ENCODE measurements around the gene C7. TPM values are rescaled to one million over a fixed set of nuclear protein-coding genes. Genes with fewer than 3 reads are reported as not detected.
"Not testable (repeated sequence)": the region's sequence is repeated elsewhere in the genome, so short reads cannot be mapped to it uniquely, and the experiment has no call there.

Gene C7
- total and polyA plus RNA-seq, 9 donors = 0.80 to 15.7 (median 1.5) TPM

DNA sequence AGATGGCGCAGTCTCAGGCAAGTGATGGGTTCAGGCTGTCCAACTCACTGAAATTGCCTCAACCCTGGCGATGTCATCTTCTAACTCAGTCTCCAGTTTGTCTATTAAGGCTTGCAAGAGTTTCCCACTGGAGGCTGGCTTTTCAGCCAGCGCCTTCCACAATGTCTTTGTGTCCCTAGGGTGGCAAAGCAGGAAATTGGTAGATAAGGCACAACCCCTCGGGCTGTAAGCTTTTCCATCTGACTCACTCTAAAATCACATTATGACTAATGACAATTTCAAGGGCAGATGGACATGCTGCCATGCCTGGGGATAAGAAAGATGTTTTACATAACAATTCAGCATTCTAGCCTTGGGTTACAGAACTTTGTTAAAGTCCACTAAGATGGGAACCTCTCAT lies 99.9 kb downstream of the C7 start:
- 72% methylated on average over 4 of the region's 4 CpGs for WGBS (ENCODE audit: insufficient coverage)
- Histone ChIP-seq H3K4me1 (ENCODE audit: control insufficient read depth, insufficient read depth, low read length) (no peaks in the 10 kb centered on the region), H3K36me3 (ENCODE audit: control insufficient read depth, insufficient read depth, low read length) (no peaks in the 10 kb centered on the region), H3K27me3 (ENCODE audit: control insufficient read depth, insufficient read depth, low read length) (no peaks in the 10 kb centered on the region), H3K9me3 (replicated peaks; ENCODE audit: control insufficient read depth, low read depth, low read length) (no peaks in the 10 kb centered on the region), H3K27ac (ENCODE audit: low read length) (no peak overlapping the region), H3K4me3 (ENCODE audit: low read length) (no peak overlapping the region)
- DNase-seq = no peak

GRCh38 chr5:41010572-41010971 lies 101.3 kb downstream of the C7 start:
- 94% methylated on average over 5 of the region's 6 CpGs for WGBS (ENCODE audit: insufficient coverage)

DNA sequence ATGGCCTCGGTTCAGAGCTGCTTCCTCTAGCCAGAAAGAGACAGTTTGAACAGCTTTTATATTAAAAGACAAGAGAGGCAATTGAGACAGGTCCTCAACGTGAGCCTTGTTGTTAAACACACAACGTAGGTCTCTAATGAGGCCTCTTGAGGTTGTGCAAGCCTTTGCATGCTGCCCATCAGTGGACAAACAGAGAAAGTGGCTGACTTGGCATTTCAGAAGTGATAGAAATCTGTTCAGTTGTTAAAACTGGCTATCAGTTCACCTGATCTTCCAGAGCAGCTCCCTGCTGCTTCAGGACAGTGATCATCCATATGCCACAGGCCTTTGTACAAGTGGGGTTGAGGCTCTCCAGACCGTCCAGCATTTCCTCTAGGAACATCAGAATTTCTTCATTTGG lies 103.0 kb downstream of the C7 start:
- H3K4me1 ChIP-seq (ENCODE audit: control insufficient read depth, insufficient read depth, low read length) = no peaks in the 10 kb centered on the region
- no peaks in the 10 kb centered on the region for H3K27me3 ChIP-seq (ENCODE audit: control insufficient read depth, insufficient read depth, low read length)
- no peak overlapping the region for H3K4me3 ChIP-seq (ENCODE audit: low read length)
- no peaks in the 10 kb centered on the region for H3K9me3 ChIP-seq (replicated peaks; ENCODE audit: control insufficient read depth, low read depth, low read length)
- H3K27ac ChIP-seq (ENCODE audit: low read length) = no peak overlapping the region
- H3K36me3 ChIP-seq (ENCODE audit: control insufficient read depth, insufficient read depth, low read length) = no peaks in the 10 kb centered on the region
- DNase-seq = no peak
- WGBS (ENCODE audit: insufficient coverage) = 56% methylated on average over 3 of the region's 4 CpGs

More at GRCh38 chr5:41010572-41010971, 101.3 kb downstream of the C7 start:
- Histone ChIP-seq H3K4me1 (ENCODE audit: control insufficient read depth, insufficient read depth, low read length) (no peaks in the 10 kb centered on the region), H3K27ac (ENCODE audit: low read length) (no peak overlapping the region), H3K27me3 (ENCODE audit: control insufficient read depth, insufficient read depth, low read length) (no peaks in the 10 kb centered on the region), H3K36me3 (ENCODE audit: control insufficient read depth, insufficient read depth, low read length) (no peaks in the 10 kb centered on the region), H3K9me3 (replicated peaks; ENCODE audit: control insufficient read depth, low read depth, low read length) (no peaks in the 10 kb centered on the region), H3K4me3 (ENCODE audit: low read length) (no peak overlapping the region)
- DNase-seq = no peak

- H3K9me3 ChIP-seq (replicated peaks; ENCODE audit: control insufficient read depth, low read depth, low read length); H3K4me1 ChIP-seq (ENCODE audit: control insufficient read depth, insufficient read depth, low read length); H3K27ac ChIP-seq (ENCODE audit: low read length); H3K27me3 ChIP-seq (ENCODE audit: control insufficient read depth, insufficient read depth, low read length); H3K36me3 ChIP-seq (ENCODE audit: control insufficient read depth, insufficient read depth, low read length); H3K4me3 ChIP-seq (ENCODE audit: low read length); DNase-seq: not testable (repeated sequence)
- WGBS (ENCODE audit: insufficient coverage) = 93% methylated on average over 7 of the region's 8 CpGs
Measured at GRCh38 chr5:41022600-41022999, 113.3 kb downstream of the C7 start.

Other genes starting within 250 kb of the C7 start
- 7.6 TPM for gene PTGER4, start 229.6 kb upstream of the C7 start, total RNA-seq
- 1 to 10 TPM; 4.2 to 9.7 (median 7.7) TPM for gene PTGER4, start 229.6 kb upstream of the C7 start, polyA plus RNA-seq (ENCODE audit: insufficient read depth in 1 of 8, insufficient read length in 8 of 8, low replicate concordance in 1 of 8)
- 23.1 TPM for gene TTC33, start 153.5 kb upstream of the C7 start, total RNA-seq
- 10 to 100 TPM; 13.4 to 21.9 (median 17.7) TPM for gene TTC33, start 153.5 kb upstream of the C7 start, polyA plus RNA-seq (ENCODE audit: insufficient read depth in 1 of 8, insufficient read length in 8 of 8, low replicate concordance in 1 of 8)
- 52.2 TPM for gene PRKAA1, start 111.1 kb upstream of the C7 start, total RNA-seq
- 10 to 100 TPM; 21.0 to 39.5 (median 28.6) TPM for gene PRKAA1, start 111.1 kb upstream of the C7 start, polyA plus RNA-seq (ENCODE audit: insufficient read depth in 1 of 8, insufficient read length in 8 of 8, low replicate concordance in 1 of 8)
- 2,698 TPM for gene RPL37, start 74.3 kb upstream of the C7 start, total RNA-seq
- 1,000 to 10,000 TPM; 2,591 to 3,655 (median 2,970) TPM for gene RPL37, start 74.3 kb upstream of the C7 start, polyA plus RNA-seq (ENCODE audit: insufficient read depth in 1 of 8, insufficient read length in 8 of 8, low replicate concordance in 1 of 8)
- gene CARD6, start 68.1 kb upstream of the C7 start, total RNA-seq = 2.2 TPM
- 1 to 10 TPM in 7 of 8 donors, under 1 TPM in 1; 0.89 to 2.1 (median 1.6) TPM for gene CARD6, start 68.1 kb upstream of the C7 start, polyA plus RNA-seq (ENCODE audit: insufficient read depth in 1 of 8, insufficient read length in 8 of 8, low replicate concordance in 1 of 8)
- gene MROH2B, start 161.8 kb downstream of the C7 start, total RNA-seq = not detected
- gene MROH2B, start 161.8 kb downstream of the C7 start, polyA plus RNA-seq (ENCODE audit: insufficient read depth in 1 of 8, insufficient read length in 8 of 8, low replicate concordance in 1 of 8) = under 1 TPM in 2 of 8 donors, not detected in 6; 0.05 to 0.12 TPM

Measured in muscle of leg (tissue), 11 donors.